HG02571 (cell line): ENCODE data around the gene OR9A4.
A peak's percentile ranks its signal among the peaks of the same experiment; 100 is the strongest.

Experiments
- ATAC-seq: cut with Tn5 transposase; IDR thresholded peaks from one replicate; pipeline ENCODE4 v1.9.1; 2021; ENCODE audit warnings: mild to moderate bottlenecking, moderate library complexity; ENCODE audit not compliant: unreplicated experiment

Gene OR9A4

GRCh38 chr7:141946796-141947195 is 30.6 kb downstream of the OR9A4 start, which contains the start of gene CLEC5A:
TSS of gene CLEC5A (minus strand) at chr7:141946974. CDS start at chr7:141946292, 682 bp downstream.
- ATAC-seq, result no peak

GRCh38 chr7:141949021-141949420 is 32.8 kb downstream of the OR9A4 start:
- no peak for ATAC-seq

- no peak for ATAC-seq
These were observed 33.3 kb downstream of the OR9A4 start for GRCh38 chr7:141949451-141949850.

GRCh38 chr7:141949911-141950310 is 33.7 kb downstream of the OR9A4 start:
- no peak for ATAC-seq

- ATAC-seq, result no peak
These were observed 34.6 kb downstream of the OR9A4 start for GRCh38 chr7:141950806-141951205.

GRCh38 chr7:141952461-141952860 is 36.3 kb downstream of the OR9A4 start:
- ATAC-seq, result no peak

GRCh38 chr7:141954334-141954733 is 38.1 kb downstream of the OR9A4 start:
- no peak for ATAC-seq

GRCh38 chr7:141956084-141956483 is 39.9 kb downstream of the OR9A4 start:
- ATAC-seq, result no peak

- ATAC-seq, result peak; percentile 63
These were observed 44.7 kb downstream of the OR9A4 start for GRCh38 chr7:141960687-141961422.
